Spleen (tissue), 11 donors: Measurements from ENCODE around the gene MUSTN1. TPM values are rescaled to one million over a fixed set of nuclear protein-coding genes. Genes with fewer than 3 reads are reported as not detected.
A peak's percentile ranks its signal among the peaks of the same experiment; 100 is the strongest.

Experiments used
- DNase-seq: peaks from one replicate; pipeline ENCODE4 v3.0.0-alpha.2; 2020
- H3K27ac ChIP-seq, 8 donors: fragments of 200-600 bp; sonication (generic) in 7 of 8; 1 replicate in 4 of 8; 2 replicates in 4 of 8; pipeline versions ENCODE4 v1.5.0 to v1.8.0; 2016 to 2021; ENCODE audit warnings: inconsistent platforms in 4 of 8, mild to moderate bottlenecking in 4 of 8, moderate library complexity in 1 of 8
- H3K27me3 ChIP-seq, 7 donors: fragments of 200-600 bp; sonication (generic) in 6 of 7; replicated peaks in 1 of 7; 1 replicate in 4 of 7; 2 replicates in 3 of 7; pipeline versions ENCODE4 v1.5.0 to v1.8.0; 2016 to 2021; ENCODE audit warnings: inconsistent platforms in 3 of 7, mild to moderate bottlenecking in 1 of 7
- H3K36me3 ChIP-seq, 6 donors: fragments of 200-600 bp; sonication (generic) in 5 of 6; 1 replicate in 4 of 6; 2 replicates in 2 of 6; pipeline versions ENCODE4 v1.5.0 to v1.8.0; 2016 to 2021; ENCODE audit warnings: inconsistent platforms in 2 of 6
- H3K4me1 ChIP-seq, 6 donors: fragments of 200-600 bp; sonication (generic) in 5 of 6; 1 replicate in 3 of 6; 2 replicates in 3 of 6; pipeline versions ENCODE4 v1.5.0 to v1.8.0; 2016 to 2021; ENCODE audit warnings: inconsistent platforms in 3 of 6
- H3K4me3 ChIP-seq, 8 donors: fragments of 200-600 bp; sonication (generic) in 7 of 8; 1 replicate in 4 of 8; 2 replicates in 4 of 8; pipeline versions ENCODE4 v1.5.0 to v1.8.0; 2016 to 2021; ENCODE audit warnings: inconsistent platforms in 4 of 8, mild to moderate bottlenecking in 4 of 8, moderate library complexity in 2 of 8
- H3K9me3 ChIP-seq, 8 donors: fragments of 200-600 bp; sonication (generic) in 7 of 8; 1 replicate in 4 of 8; 2 replicates in 4 of 8; pipeline versions ENCODE4 v1.5.0 to v1.8.0; 2016 to 2021; ENCODE audit warnings: inconsistent platforms in 4 of 8
- CTCF ChIP-seq, 11 experiments: fragments of 200-600 bp in 7 of 11; fragments of 450-650 bp in 4 of 11; sonication (generic) in 4 of 11; IDR thresholded peaks in 8 of 11; conservative IDR thresholded peaks in 3 of 11; 1 replicate in 7 of 11; 2 replicates in 4 of 11; pipeline versions ENCODE4 v1.4.0 to v1.8.0; 2016 to 2021; ENCODE audit warnings: antibody characterized with exemption in 11 of 11, inconsistent platforms in 4 of 11, mild to moderate bottlenecking in 1 of 11
- POLR2A ChIP-seq, 3 donors: fragments of 450-650 bp; IDR thresholded peaks; one replicate each; pipeline ENCODE4 v1.5.1; 2017; ENCODE audit warnings: antibody characterized with exemption in 3 of 3, mild to moderate bottlenecking in 1 of 3
- POLR2AphosphoS5 ChIP-seq, 3 donors: sonication (generic); formaldehyde crosslinking; IDR thresholded peaks; one replicate each; pipeline ENCODE4 v1.5.1; 2017; ENCODE audit warnings: antibody characterized with exemption in 3 of 3
- WGBS, 5 donors: extraction: QIAGEN DNeasy Blood & Tissue Kit in 3 of 5; methylation state at CpG; one replicate each; pipeline versions ENCODE4 v1.1.5 to v1.1.7; 2013 to 2018; 5-methylcytosine and 5-hydroxymethylcytosine counted together
- intact Hi-C: fragments of 100-400 bp; cut with DNase I; formaldehyde crosslinking; loops from one replicate; pipeline ENCODE4 v1.15.0; 2023; ENCODE audit warnings: low total_unique reads
- polyA plus RNA-seq, 3 donors: library from polyadenylated mRNA; stranded (reverse); fragments of 200-250 nt; gene quantifications; one replicate each; pipeline ENCODE4 v1.2.1, GENCODE V29; 2013
- total RNA-seq, 7 donors: library from RNA; depleted of rRNA in 3 of 7; stranded (reverse); fragments of >200 nt in 3 of 7; fragmentation: NEBNext Ultra II Directional in 4 of 7; extraction: Animal tissue kit (Norgen Biotek cat#: 25700) in 4 of 7; gene quantifications; one replicate each; pipeline versions ENCODE4 v1.1.0 to v1.2.1, GENCODE V29; 2016 to 2021
- donor health status: healthy with polysubstance abuse.
- donor health status: DM: no; HTN: no; CAD: no; lungs with moderate emphysema.
- donor health status: DM: no; HTN: no; CAD: no.
- donor health status: Bipolar disorder and iron deficiency.
- donor health status: healthy.
- donor health status: DM: no; HTN: no; CAD: no.
- donor health status: DM: yes; HTN: yes; CAD: no.

Gene MUSTN1
- total and polyA plus RNA-seq, 10 donors, result 2.5 to 17.8 (median 5.4) TPM; not detected in 2

- no peak for DNase-seq
- Histone ChIP-seq H3K36me3 (peaks cover 0 to 17% (median 0%) of the 10 kb centered on the region in 6 donors), H3K4me3 (no peak overlapping the region), H3K4me1 (peaks cover 0 to 45% (median 12%) of the 10 kb centered on the region in 6 donors), H3K9me3 (no peaks in the 10 kb centered on the region), H3K27me3 (no peaks in the 10 kb centered on the region), H3K27ac (peak overlapping the region in 1 of 8 donors; percentile 34)
- intact Hi-C loops, result no loop called here
- 74 to 94% (median 82%) methylated on average over 9 of the region's 9 CpGs for WGBS, 5 donors
- TF ChIP-seq POLR2AphosphoS5 (IDR thresholded peaks at IDR 0.05), result no peak
- TF ChIP-seq CTCF (IDR thresholded peaks at IDR 0.05 in 8 of 11, conservative IDR thresholded peaks at IDR 0.05 in 3 of 11), result no peak
- no peak for TF ChIP-seq POLR2A (IDR thresholded peaks at IDR 0.05)
Measured at GRCh38 chr3:52871761-52872160, 36.9 kb upstream of the MUSTN1 start.

- TF ChIP-seq POLR2AphosphoS5 (IDR thresholded peaks at IDR 0.05), result no peak
- TF ChIP-seq CTCF (IDR thresholded peaks at IDR 0.05 in 8 of 11, conservative IDR thresholded peaks at IDR 0.05 in 3 of 11), result no peak
- no peak for TF ChIP-seq POLR2A (IDR thresholded peaks at IDR 0.05)
- Histone ChIP-seq H3K9me3 (peaks cover 0 to 8% (median 2%) of the 10 kb centered on the region in 8 donors), H3K4me1 (peaks cover 0 to 37% (median 12%) of the 10 kb centered on the region in 6 donors), H3K4me3 (no peak overlapping the region), H3K36me3 (peaks cover 0 to 26% (median 0%) of the 10 kb centered on the region in 6 donors), H3K27ac (no peak overlapping the region), H3K27me3 (no peaks in the 10 kb centered on the region)
- WGBS, 5 donors, result 87 to 97% (median 96%) methylated on average over 2 to 10 of the region's 10 CpGs
- intact Hi-C loops, result no loop called here
- no peak for DNase-seq
Measured at GRCh38 chr3:52870471-52870870, 35.7 kb upstream of the MUSTN1 start.

GRCh38 chr3:52866427-52866826, 31.6 kb upstream of the MUSTN1 start:
- TF ChIP-seq POLR2AphosphoS5 (IDR thresholded peaks at IDR 0.05), result no peak
- TF ChIP-seq POLR2A (IDR thresholded peaks at IDR 0.05), result no peak
- TF ChIP-seq CTCF (IDR thresholded peaks at IDR 0.05 in 8 of 11, conservative IDR thresholded peaks at IDR 0.05 in 3 of 11), result no peak
- Histone ChIP-seq H3K27ac (no peak overlapping the region), H3K36me3 (peaks cover 0 to 46% (median 0%) of the 10 kb centered on the region in 6 donors), H3K4me1 (peaks cover 0 to under 1% (median 0%) of the 10 kb centered on the region in 6 donors), H3K4me3 (no peak overlapping the region), H3K27me3 (no peaks in the 10 kb centered on the region), H3K9me3 (peaks cover 0 to 26% (median 22%) of the 10 kb centered on the region in 8 donors)
- intact Hi-C loops, result no loop called here
- 95 to 97% (median 97%) methylated on average over 12 of the region's 12 CpGs for WGBS, 5 donors
- no peak for DNase-seq

GRCh38 chr3:52865994-52866393, 31.2 kb upstream of the MUSTN1 start:
- TF ChIP-seq POLR2A (IDR thresholded peaks at IDR 0.05), result no peak
- TF ChIP-seq CTCF (IDR thresholded peaks at IDR 0.05 in 8 of 11, conservative IDR thresholded peaks at IDR 0.05 in 3 of 11), result no peak
- no peak for TF ChIP-seq POLR2AphosphoS5 (IDR thresholded peaks at IDR 0.05)
- Histone ChIP-seq H3K27me3 (no peaks in the 10 kb centered on the region), H3K4me1 (no peaks in the 10 kb centered on the region), H3K9me3 (peaks cover 0 to 26% (median 22%) of the 10 kb centered on the region in 8 donors), H3K27ac (no peak overlapping the region), H3K36me3 (peaks cover 0 to 51% (median 0%) of the 10 kb centered on the region in 6 donors), H3K4me3 (no peak overlapping the region)
- WGBS, 5 donors, result 96 to 99% (median 98%) methylated on average over 13 of the region's 13 CpGs
- intact Hi-C loops, result no loop called here
- no peak for DNase-seq
